Bronchial epithelial cell (primary cell): ENCODE results near the gene AMN. TPM values are rescaled to one million over a fixed set of nuclear protein-coding genes. Genes with fewer than 3 reads are reported as not detected.

Source experiments
- DNase-seq: peaks from one replicate; pipeline ENCODE4 v3.0.0-alpha.2; 2010; ENCODE audit warnings: low read depth
- FAIRE-seq: peaks from 2 replicates; lab custom pipeline; 2011; peaks lifted over from hg19 to GRCh38; lab: Jason Lieb, UNC
- H3K27me3 ChIP-seq: 2 replicates; pipeline ENCODE4 v1.5.1; 2011; ENCODE audit warnings: low read length; ENCODE audit not compliant: control insufficient read depth, insufficient read depth
- H3K36me3 ChIP-seq: 2 replicates; pipeline ENCODE4 v1.5.1; 2011; ENCODE audit warnings: low read length; ENCODE audit not compliant: control insufficient read depth, insufficient read depth
- H3K4me3 ChIP-seq: 2 replicates; pipeline ENCODE4 v1.5.1; 2011; ENCODE audit warnings: mild to moderate bottlenecking, low read depth, low read length, control low read depth
- total RNA-seq: library from RNA; depleted of rRNA; stranded (reverse); fragments of >200 nt; gene quantifications from 2 replicates; pipeline ENCODE4 v1.2.1, GENCODE V29; 2014
- TF ChIP-seq, protein P1 (sequence below): IDR thresholded peaks from 2 replicates; pipeline ENCODE4 v1.5.1; 2011; ENCODE audit warnings: mild to moderate bottlenecking, moderate library complexity, low read length, control low read depth, inconsistent platforms; ENCODE audit not compliant: insufficient read depth, severe bottlenecking

The AMN gene
- total RNA-seq, 1 donor from 2014 or later: 4.2 TPM

DNA sequence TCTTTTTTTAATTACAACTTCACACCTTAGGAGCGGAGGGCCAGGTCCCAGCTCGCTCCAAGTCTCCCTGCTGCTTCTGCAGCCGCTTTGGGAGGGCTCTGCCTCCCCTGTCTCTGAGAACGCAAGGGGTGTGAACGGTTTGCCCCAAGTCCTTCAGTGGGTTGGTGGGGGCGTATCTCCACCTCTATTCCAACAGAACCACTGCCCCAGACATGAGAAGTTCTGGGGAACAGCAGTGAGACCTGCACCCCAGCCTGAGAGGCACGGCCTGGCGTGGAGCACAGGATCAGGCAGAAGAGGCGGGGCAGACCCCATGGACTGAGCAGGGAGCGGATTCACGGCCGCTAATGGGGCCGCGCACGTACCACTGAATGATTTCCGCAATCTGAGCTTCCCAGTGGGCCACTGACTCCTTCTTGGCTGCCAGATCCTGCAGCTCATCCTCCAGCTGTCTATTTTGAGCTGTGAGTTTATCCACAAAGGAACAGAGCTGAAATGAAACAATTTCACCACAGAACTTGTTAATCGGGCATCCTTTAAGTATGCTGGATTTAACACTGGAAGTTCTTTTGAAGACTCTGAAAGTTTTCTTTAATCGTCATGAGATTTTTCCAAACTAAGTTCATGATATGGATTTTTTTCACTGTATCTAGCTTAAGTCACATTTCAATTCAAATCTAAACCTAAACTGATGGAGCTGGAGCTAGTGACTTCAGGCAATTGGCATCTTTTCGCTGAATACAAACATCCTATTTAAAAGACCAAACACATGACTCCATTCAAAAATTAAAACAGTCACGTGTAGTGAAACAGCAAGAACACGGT lies 44.4 kb downstream of the AMN start:
- FAIRE-seq: no peak
- Histone ChIP-seq H3K4me3 (no peak overlapping the region), H3K27me3 (no peaks in the 10 kb centered on the region), H3K36me3 (peaks cover 51% of the 10 kb centered on the region)
- TF ChIP-seq, protein P1, sequence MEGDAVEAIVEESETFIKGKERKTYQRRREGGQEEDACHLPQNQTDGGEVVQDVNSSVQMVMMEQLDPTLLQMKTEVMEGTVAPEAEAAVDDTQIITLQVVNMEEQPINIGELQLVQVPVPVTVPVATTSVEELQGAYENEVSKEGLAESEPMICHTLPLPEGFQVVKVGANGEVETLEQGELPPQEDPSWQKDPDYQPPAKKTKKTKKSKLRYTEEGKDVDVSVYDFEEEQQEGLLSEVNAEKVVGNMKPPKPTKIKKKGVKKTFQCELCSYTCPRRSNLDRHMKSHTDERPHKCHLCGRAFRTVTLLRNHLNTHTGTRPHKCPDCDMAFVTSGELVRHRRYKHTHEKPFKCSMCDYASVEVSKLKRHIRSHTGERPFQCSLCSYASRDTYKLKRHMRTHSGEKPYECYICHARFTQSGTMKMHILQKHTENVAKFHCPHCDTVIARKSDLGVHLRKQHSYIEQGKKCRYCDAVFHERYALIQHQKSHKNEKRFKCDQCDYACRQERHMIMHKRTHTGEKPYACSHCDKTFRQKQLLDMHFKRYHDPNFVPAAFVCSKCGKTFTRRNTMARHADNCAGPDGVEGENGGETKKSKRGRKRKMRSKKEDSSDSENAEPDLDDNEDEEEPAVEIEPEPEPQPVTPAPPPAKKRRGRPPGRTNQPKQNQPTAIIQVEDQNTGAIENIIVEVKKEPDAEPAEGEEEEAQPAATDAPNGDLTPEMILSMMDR: no peak
- DNase-seq: no peak

DNA sequence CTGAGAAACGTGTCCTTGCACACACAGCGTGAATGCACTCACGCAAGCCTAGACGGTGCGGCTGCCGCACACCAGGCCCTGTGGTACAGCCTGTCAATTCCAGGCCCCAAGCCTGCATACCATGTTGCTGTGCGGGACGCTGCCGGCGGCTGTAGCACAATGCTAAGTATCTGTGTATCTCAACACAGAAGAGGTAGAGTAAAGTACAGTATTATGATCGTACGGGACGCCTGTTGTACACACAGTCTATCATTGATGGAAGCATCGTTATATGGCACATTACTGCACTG lies 45.0 kb downstream of the AMN start:
- H3K4me3 ChIP-seq: no peak overlapping the region
- TF ChIP-seq, protein P1: no peak
- DNase-seq: no peak
- peaks cover 48% of the 10 kb centered on the region for H3K36me3 ChIP-seq
- no peaks in the 10 kb centered on the region for H3K27me3 ChIP-seq
- FAIRE-seq: no peak

DNA sequence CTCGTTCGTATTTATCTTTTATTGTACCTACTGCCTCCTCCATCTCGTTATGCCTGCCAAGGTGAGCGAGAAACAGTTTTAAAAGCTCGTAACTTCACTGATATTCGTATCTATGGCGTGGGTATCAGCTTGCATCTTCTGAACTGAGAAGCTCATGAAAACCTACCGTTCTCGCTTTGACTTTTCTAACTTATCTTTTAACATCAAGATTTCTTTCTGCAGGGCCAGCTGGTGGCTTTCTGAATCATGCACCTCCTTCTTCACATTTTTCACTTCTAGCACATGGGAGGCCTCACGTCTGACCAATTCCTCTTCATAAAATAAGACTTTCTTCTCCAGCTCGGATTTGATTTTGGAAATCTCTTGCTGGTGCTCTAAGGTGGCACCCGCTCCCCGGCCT lies 45.8 kb downstream of the AMN start:
- Histone ChIP-seq H3K36me3 (peaks cover 50% of the 10 kb centered on the region), H3K27me3 (no peaks in the 10 kb centered on the region), H3K4me3 (no peak overlapping the region)
- no peak for DNase-seq
- FAIRE-seq: no peak
- TF ChIP-seq, protein P1: no peak

DNA sequence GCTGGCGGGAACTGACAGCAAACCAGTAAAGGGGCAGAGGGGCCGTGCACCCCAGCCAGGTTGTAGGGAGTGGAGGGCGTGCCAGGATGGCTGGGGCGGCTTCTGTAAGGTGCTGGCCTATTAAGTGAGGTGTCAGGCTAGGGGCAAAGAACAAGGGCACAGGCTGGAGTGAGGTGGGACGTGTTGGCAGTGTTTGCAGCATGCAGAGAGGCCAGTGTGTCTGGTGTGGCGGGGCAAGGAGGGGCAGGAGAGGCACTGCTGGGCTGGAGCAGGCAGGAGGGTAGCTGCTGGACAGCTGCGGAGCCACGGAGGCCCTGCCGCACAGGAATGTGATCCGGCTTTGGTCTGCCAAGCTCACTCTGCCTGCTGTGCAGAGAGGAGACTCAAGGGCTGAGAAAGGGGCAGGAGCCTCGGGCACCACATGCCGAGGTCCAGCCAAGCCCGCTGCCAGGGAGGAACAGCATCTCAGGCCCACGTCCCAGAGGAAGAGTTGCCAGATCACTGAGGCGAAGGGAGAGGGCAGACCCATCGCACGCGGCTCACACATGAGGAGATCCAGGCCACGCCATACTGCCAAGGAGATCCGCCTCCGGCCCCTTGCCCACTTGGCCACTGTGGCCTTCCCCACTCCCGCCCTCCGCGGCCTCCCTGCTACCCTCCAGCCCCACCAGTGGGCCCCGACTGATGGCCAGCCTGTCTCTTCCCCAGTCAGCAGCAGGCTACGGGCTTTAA lies 46.8 kb downstream of the AMN start:
- H3K4me3 ChIP-seq: no peak overlapping the region
- FAIRE-seq (peak; percentile 80), DNase-seq (no peak)
- peaks cover 46% of the 10 kb centered on the region for H3K36me3 ChIP-seq
- H3K27me3 ChIP-seq: no peaks in the 10 kb centered on the region
- TF ChIP-seq, protein P1: no peak

DNA sequence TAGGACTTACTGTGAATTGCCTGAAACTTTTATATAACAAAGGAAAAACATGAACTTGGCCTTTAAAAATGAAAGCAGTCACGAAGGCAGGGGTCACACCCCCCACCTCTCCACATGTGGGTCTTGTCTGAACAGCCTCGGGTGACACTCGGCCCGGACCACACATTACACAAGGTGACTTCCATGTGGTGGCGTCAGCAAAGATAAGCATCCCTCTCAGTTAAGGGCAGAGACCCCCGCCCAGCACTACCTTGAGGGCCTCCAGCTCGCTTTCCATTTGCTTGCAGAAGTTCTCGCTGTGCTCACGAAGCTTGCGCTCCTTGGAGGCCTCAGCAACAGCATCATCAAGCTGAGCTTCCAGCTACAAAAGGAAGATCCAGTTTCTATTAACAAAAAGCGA lies 47.4 kb downstream of the AMN start:
- FAIRE-seq (no peak), DNase-seq (no peak)
- no peak overlapping the region for H3K4me3 ChIP-seq
- TF ChIP-seq, protein P1: no peak
- H3K27me3 ChIP-seq: no peaks in the 10 kb centered on the region
- peaks cover 45% of the 10 kb centered on the region for H3K36me3 ChIP-seq
